Measurements from ENCODE around the gene MGLL. TPM values are rescaled to one million over a fixed set of nuclear protein-coding genes. Genes with fewer than 3 reads are reported as not detected.

MGLL gene
- total and polyA plus RNA-seq, 9 of the 15 experiments (the other 6 are each of a cell fraction or from before 2014, with no cell fraction given) = 0.12 to 0.32 (median 0.18) TPM; not detected in 6

GRCh38 chr3:127787071-127787490 lies 35.2 kb downstream of the MGLL start:
- Histone ChIP-seq H3K27me3 (ENCODE audit: control insufficient read depth in 2 of 2, insufficient read depth in 2 of 2, low read length in 2 of 2) (peaks cover 15 to 85% of the 10 kb centered on the region in 2 experiments; a peak in 4 of 5 replicates), H4K20me1 (replicated peaks; ENCODE audit: control insufficient read depth, insufficient read depth, low read length) (no peaks in the 10 kb centered on the region; the same call in 1 of the 2 replicates), H3K9me1 (ENCODE audit: control insufficient read depth, insufficient read depth, low read length) (no peaks in the 10 kb centered on the region), H3K4me2 (ENCODE audit: insufficient read depth, low read length) (no peak overlapping the region), H3K4me1 (replicated peaks in 1 of 2; ENCODE audit: control insufficient read depth in 2 of 2, insufficient read depth in 2 of 2, low read length in 2 of 2) (no peaks in the 10 kb centered on the region; a peak in 1 of 5 replicates), H3K9ac (ENCODE audit: insufficient read depth in 1 of 2, low read depth in 2 of 2, low read length in 2 of 2) (no peak overlapping the region), H3K9me3 (replicated peaks; ENCODE audit: control insufficient read depth, insufficient read depth, low read depth, low read length) (no peaks in the 10 kb centered on the region), H3K4me3 (no peak overlapping the region), H3K36me3 (ENCODE audit: control insufficient read depth, insufficient read depth, low read length) (no peaks in the 10 kb centered on the region), H3K79me2 (ENCODE audit: control insufficient read depth, insufficient read depth, low read length) (no peaks in the 10 kb centered on the region), H3K27ac (ENCODE audit: extremely low read depth, low read depth, low read length) (no peak overlapping the region), H2AFZ (ENCODE audit: low read depth, low read length) (no peak overlapping the region)
- in situ Hi-C loops (cut with MboI) = no loop called here
- no peak for DNase-seq (ENCODE audit: extremely low read depth in 1 of 4, low spot score in 3 of 4)
- intact Hi-C loops (cut with micrococcal nuclease) = no loop called here
- no TSS peak for BruUV-seq (replicated peaks)
- POLR2A ChIA-PET = interaction anchor here (0.5 to 0.6 kb wide), 2 partner anchors 211 to 1399 kb away, joined by 3 read pairs; no protein-coding TSS in a partner anchor
- no peak for FAIRE-seq
- CTCF ChIA-PET (ENCODE audit: low intra/inter-chr PET ratio) = no interaction called here
- TF ChIP-seq PKNOX1 (IDR thresholded peaks at IDR 0.05) (no peak), RFX5 (IDR thresholded peaks at IDR 0.05; ENCODE audit: low read depth, low read length) (no peak), SFPQ (IDR thresholded peaks at IDR 0.05; ENCODE audit: low read depth, low read length) (no peak), NFE2 (IDR thresholded peaks at IDR 0.05; ENCODE audit: low read depth) (no peak), SNAPC5 (CRISPR knock-in tag; IDR thresholded peaks at IDR 0.05) (no peak), POLR2A (conservative IDR thresholded peaks at IDR 0.05) (no peak), CHD1 (IDR thresholded peaks at IDR 0.05; ENCODE audit: low read length) (no peak), NFE2L1 (tag; IDR thresholded peaks at IDR 0.05; ENCODE audit: borderline replicate concordance, low read depth) (no peak), NR2C1 (IDR thresholded peaks at IDR 0.05) (no peak), NR2C1 (tag; IDR thresholded peaks at IDR 0.05) (no peak)
- WGBS (ENCODE audit: insufficient coverage, low coverage, missing lambda C conversion rate) = 3% methylated on average over 8 of the region's 9 CpGs
- no peak for ATAC-seq
